GM12892 (cell line): ENCODE measurements around the gene SMOC2.

Experiments used
- POLR2A ChIP-seq: IDR thresholded peaks from 2 replicates; pipeline ENCODE4 v1.6.1; 2011; ENCODE audit warnings: low read depth, low read length, control low read depth
- POLR2AphosphoS5 ChIP-seq: IDR thresholded peaks from 2 replicates; pipeline ENCODE4 v1.6.1; 2011; ENCODE audit warnings: low read depth, low read length, control low read depth

DNA sequence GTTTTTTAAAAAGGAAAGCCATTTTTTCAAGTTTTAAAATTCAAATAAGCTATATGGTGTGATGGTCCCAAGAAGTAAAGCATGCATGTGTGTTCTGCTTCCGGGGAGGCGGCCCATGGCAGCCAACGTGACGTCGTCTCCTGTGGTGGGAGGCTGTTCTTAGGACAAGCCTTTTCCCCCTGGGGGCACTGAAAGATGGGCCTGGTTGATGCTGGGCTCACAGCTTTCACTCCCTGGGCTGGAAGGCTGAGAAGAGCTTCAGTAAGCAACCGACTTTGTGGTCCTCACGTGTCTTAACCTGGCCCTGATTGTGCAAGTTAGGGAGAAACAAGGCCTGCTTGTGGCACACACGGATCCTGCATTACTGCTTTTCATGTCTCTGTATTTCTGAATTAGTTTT, 84.1 kb downstream of the SMOC2 start:
- no peak for TF ChIP-seq POLR2A
- no peak for TF ChIP-seq POLR2AphosphoS5
